C4-2B (cell line): Measurements from ENCODE around the gene ETV6.

Experiments used
- CTCF ChIP-seq: fragments of 450-650 bp; conservative IDR thresholded peaks from 2 replicates; pipeline ENCODE4 v1.5.1; 2017; ENCODE audit warnings: mild to moderate bottlenecking
- ZFX ChIP-seq: fragments of 450-650 bp; IDR thresholded peaks from 2 replicates; pipeline ENCODE4 v1.6.1; 2017

DNA sequence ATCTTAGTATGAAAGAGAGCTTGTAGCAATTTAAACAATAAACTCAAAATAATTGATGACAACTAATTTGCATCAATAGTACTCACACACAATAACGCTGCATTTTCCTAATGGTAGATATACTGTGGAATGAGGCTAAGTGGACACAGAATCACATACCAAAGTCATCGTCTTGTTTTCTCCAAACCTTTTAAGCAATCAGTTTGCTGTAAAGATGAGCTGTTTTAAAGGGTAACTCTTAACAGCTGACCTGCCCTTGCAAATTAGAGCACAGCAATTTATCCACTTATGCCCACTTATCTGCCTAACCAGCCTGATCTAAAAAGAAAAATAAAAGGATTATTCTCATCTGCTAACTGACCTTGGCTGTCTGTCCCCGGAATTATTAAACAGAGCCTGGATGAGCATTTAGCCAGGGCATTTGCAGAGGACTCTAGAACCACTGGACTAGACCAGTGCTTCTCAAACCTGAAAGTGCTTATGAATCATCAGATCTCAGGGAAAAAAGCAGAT, 247.0 kb downstream of the ETV6 start:
- TF ChIP-seq CTCF (no peak), ZFX (no peak)
